NB4 (cell line): Measurements from ENCODE around the gene RAB11FIP2.
A peak's percentile ranks its signal among the peaks of the same experiment; 100 is the strongest.

Experiments used
- CTCF ChIP-seq: IDR thresholded peaks from one replicate; pipeline ENCODE4 v1.5.1; 2012; ENCODE audit warnings: low read depth, low read length
- MAX ChIP-seq: IDR thresholded peaks from 2 replicates; pipeline ENCODE4 v1.6.1; 2011; ENCODE audit warnings: low read depth, low read length
- MYC ChIP-seq: IDR thresholded peaks from 2 replicates; pipeline ENCODE4 v1.6.1; 2011; ENCODE audit warnings: low read depth, low read length

- TF ChIP-seq MYC (0 out of 2 replicates have a peak, but pooled peaks have one; percentile 37), MAX (peak; percentile 62), CTCF (peak; percentile 10)
Observed at GRCh38 chr10:118046395-118047156, at the start of gene RAB11FIP2.
